DOHH2 (cell line): ENCODE measurements around the gene DDX5.

Experiments used
- EZH2phosphoT487 ChIP-seq: fragments of 200-600 bp; sonication (generic); IDR thresholded peaks from 2 replicates; pipeline ENCODE4 v1.6.1; 2017; ENCODE audit warnings: borderline replicate concordance, mild to moderate bottlenecking, antibody characterized with exemption, low read length, moderate library complexity, mixed read lengths
- TF ChIP-seq, protein P1 (sequence below): fragments of 200-600 bp; sonication (generic); IDR thresholded peaks from one replicate; pipeline ENCODE4 v1.5.1; 2014; ENCODE audit warnings: antibody characterized with exemption, mild to moderate bottlenecking, low read depth, low read length; ENCODE audit not compliant: poor library complexity, severe bottlenecking

- TF ChIP-seq, protein P1, sequence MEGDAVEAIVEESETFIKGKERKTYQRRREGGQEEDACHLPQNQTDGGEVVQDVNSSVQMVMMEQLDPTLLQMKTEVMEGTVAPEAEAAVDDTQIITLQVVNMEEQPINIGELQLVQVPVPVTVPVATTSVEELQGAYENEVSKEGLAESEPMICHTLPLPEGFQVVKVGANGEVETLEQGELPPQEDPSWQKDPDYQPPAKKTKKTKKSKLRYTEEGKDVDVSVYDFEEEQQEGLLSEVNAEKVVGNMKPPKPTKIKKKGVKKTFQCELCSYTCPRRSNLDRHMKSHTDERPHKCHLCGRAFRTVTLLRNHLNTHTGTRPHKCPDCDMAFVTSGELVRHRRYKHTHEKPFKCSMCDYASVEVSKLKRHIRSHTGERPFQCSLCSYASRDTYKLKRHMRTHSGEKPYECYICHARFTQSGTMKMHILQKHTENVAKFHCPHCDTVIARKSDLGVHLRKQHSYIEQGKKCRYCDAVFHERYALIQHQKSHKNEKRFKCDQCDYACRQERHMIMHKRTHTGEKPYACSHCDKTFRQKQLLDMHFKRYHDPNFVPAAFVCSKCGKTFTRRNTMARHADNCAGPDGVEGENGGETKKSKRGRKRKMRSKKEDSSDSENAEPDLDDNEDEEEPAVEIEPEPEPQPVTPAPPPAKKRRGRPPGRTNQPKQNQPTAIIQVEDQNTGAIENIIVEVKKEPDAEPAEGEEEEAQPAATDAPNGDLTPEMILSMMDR, result no peak
- no peak for TF ChIP-seq EZH2phosphoT487
These were observed 48.9 kb downstream of the DDX5 start for GRCh38 chr17:64457156-64457555.
